GM12878 (cell line): Measurements from ENCODE around the gene CAPN10. TPM values are rescaled to one million over a fixed set of nuclear protein-coding genes. Genes with fewer than 3 reads are reported as not detected.
A peak's percentile ranks its signal among the peaks of the same experiment; 100 is the strongest.

Experiments
- CHD2 ChIP-seq: IDR thresholded peaks from 2 replicates; pipeline ENCODE4 v1.6.1; 2011; ENCODE audit warnings: low read depth, low read length, improper control_type of control experiment, borderline replicate concordance
- CHD4 ChIP-seq: fragments of 200-600 bp; sonication (generic); IDR thresholded peaks from 2 replicates; pipeline ENCODE4 v1.6.1; 2016; ENCODE audit warnings: mild to moderate bottlenecking
- FOS ChIP-seq: IDR thresholded peaks from 3 replicates; pipeline ENCODE4 v1.6.1; 2011; ENCODE audit warnings: borderline replicate concordance; ENCODE audit not compliant: insufficient read length; ENCODE audit errors: extremely low read depth
- GATAD2B ChIP-seq: fragments of 450-650 bp; conservative IDR thresholded peaks from 2 replicates; pipeline ENCODE4 v1.6.1; 2017; ENCODE audit warnings: low read depth, mild to moderate bottlenecking, moderate library complexity
- HDGF ChIP-seq: fragments of 450-650 bp; IDR thresholded peaks from 2 replicates; pipeline ENCODE4 v1.6.1; 2016; ENCODE audit warnings: antibody characterized with exemption
- IKZF1 ChIP-seq: fragments of 450-650 bp; conservative IDR thresholded peaks from 2 replicates; pipeline ENCODE4 v1.6.1; 2017; ENCODE audit warnings: antibody characterized with exemption, mild to moderate bottlenecking
- IRF3 ChIP-seq: fragments of 450-650 bp; IDR thresholded peaks from 2 replicates; pipeline ENCODE4 v1.6.1; 2014; ENCODE audit warnings: mild to moderate bottlenecking
- IRF5 ChIP-seq: fragments of 450-650 bp; IDR thresholded peaks from 2 replicates; pipeline ENCODE4 v1.6.1; 2017; ENCODE audit warnings: borderline replicate concordance
- MAX ChIP-seq: IDR thresholded peaks from 2 replicates; pipeline ENCODE4 v1.6.1; 2012; ENCODE audit warnings: low read depth, low read length, improper control_type of control experiment
- NFYB ChIP-seq: IDR thresholded peaks from 2 replicates; pipeline ENCODE4 v1.6.1; 2011; ENCODE audit warnings: low read depth, mild to moderate bottlenecking, low read length, improper control_type of control experiment, moderate library complexity; ENCODE audit not compliant: insufficient read depth
- PAX8 ChIP-seq: fragments of 450-650 bp; IDR thresholded peaks from 2 replicates; pipeline ENCODE4 v1.6.1; 2017; ENCODE audit warnings: mild to moderate bottlenecking, moderate library complexity
- POLR2AphosphoS5 ChIP-seq: IDR thresholded peaks from 2 replicates; pipeline ENCODE4 v1.6.1; 2011; ENCODE audit warnings: mild to moderate bottlenecking, low read length, inconsistent platforms
- POU2F2 ChIP-seq: IDR thresholded peaks from 3 replicates; pipeline ENCODE4 v1.6.1; 2011; ENCODE audit warnings: low read depth, mild to moderate bottlenecking, low read length, borderline replicate concordance
- SKIL ChIP-seq: fragments of 450-650 bp; IDR thresholded peaks from 2 replicates; pipeline ENCODE4 v1.6.1; 2017; ENCODE audit warnings: mild to moderate bottlenecking, low read depth, inconsistent platforms; ENCODE audit not compliant: poor library complexity, severe bottlenecking
- SREBF1 ChIP-seq: IDR thresholded peaks from 2 replicates; pipeline ENCODE4 v1.6.1; 2012; ENCODE audit warnings: mild to moderate bottlenecking, low read length
- SUPT20H ChIP-seq: IDR thresholded peaks from 2 replicates; pipeline ENCODE4 v1.6.1; 2011; ENCODE audit warnings: low read depth, mild to moderate bottlenecking, low read length, moderate library complexity, borderline replicate concordance; ENCODE audit not compliant: control insufficient read depth
- ZNF217 ChIP-seq: fragments of 450-650 bp; IDR thresholded peaks from 2 replicates; pipeline ENCODE4 v1.6.1; 2017; ENCODE audit warnings: antibody characterized with exemption, mild to moderate bottlenecking
- ZNF274 ChIP-seq: IDR thresholded peaks from one replicate; pipeline ENCODE4 v1.8.0; 2011; ENCODE audit not compliant: insufficient read length, insufficient read depth
- polyA plus RNA-seq, 11 experiments: library from polyadenylated mRNA; depleted of rRNA in 4 of 11; unstranded in 6 of 11; stranded (reverse) in 5 of 11; fragments of >200 nt; fragmentation: Nextera tagmentation in 4 of 11; fragmentation: Illumina TruSeq in 1 of 11; extraction: Ambion mirVana in 4 of 11; extraction: Trizol in 1 of 11; gene quantifications; 1 replicate in 1 of 11; 2 replicates in 10 of 11; pipeline versions ENCODE4 v1.2.1 to v1.2.3, GENCODE V29; 2011 to 2016; ENCODE audit warnings: inconsistent platforms in 2 of 11, missing spikeins in 2 of 11, low read depth in 1 of 11
- total RNA-seq, 4 experiments: library from RNA; depleted of rRNA in 3 of 4; stranded (reverse); fragments of >200 nt in 3 of 4; fragmentation: Illumina TruSeq in 1 of 4; extraction: Trizol in 1 of 4; gene quantifications; 2 replicates each; pipeline versions ENCODE4 v1.2.1 to v1.2.3, GENCODE V29; 2013 to 2021
- TF ChIP-seq, protein P1 (sequence below), 3 experiments: IDR thresholded peaks in 2 of 3; conservative IDR thresholded peaks in 1 of 3; 2 replicates each; pipeline ENCODE4 v1.5.1; 2011; ENCODE audit warnings: low read depth in 3 of 3, low read length in 3 of 3, mild to moderate bottlenecking in 3 of 3, control low read depth in 2 of 3, moderate library complexity in 2 of 3, inconsistent platforms in 1 of 3, mixed read lengths in 1 of 3; ENCODE audit not compliant: control insufficient read depth in 2 of 3, insufficient read depth in 1 of 3; ENCODE audit errors: extremely low read depth in 1 of 3
- TF ChIP-seq, protein P2 (sequence below): fragments of 450-650 bp; IDR thresholded peaks from 2 replicates; pipeline ENCODE4 v1.6.1; 2016; ENCODE audit warnings: mild to moderate bottlenecking
- TF ChIP-seq, protein P3 (sequence below): IDR thresholded peaks from 2 replicates; pipeline ENCODE4 v1.6.1; 2011; ENCODE audit warnings: low read depth, mild to moderate bottlenecking, low read length, moderate library complexity, borderline replicate concordance; ENCODE audit errors: extremely low read depth

The CAPN10 gene
- total and polyA plus RNA-seq, 10 of the 15 experiments (the other 5 are each of a cell fraction or from before 2014, with no cell fraction given), result 0.37 to 40.6 (median 17.5) TPM

DNA sequence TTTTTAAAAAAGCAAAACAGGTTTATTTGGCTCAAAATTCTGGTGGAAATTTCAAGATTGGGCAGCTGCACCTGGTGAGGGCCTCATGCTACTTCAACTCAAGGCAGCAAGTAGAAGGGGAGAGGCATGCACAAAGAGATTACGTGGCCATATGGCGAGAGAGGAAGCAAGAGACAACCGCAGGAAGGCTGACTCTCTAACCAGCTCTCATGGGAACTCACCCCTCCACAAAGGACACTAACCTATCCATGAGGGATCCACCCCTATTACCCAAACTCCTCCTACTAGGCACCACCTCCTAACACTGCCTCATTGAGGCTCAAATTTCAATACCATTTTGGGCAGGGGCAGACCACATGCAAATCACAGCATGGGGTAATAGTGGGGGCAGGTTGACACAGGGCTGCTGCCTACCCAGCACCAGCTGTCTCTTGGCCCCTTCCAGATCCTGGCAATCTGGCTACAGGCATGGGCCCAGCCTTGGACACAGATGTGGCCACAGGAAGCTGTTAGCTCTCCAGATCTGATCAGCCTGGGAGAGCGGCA, 2.0 kb upstream of the CAPN10 start (continued):
- TF ChIP-seq, protein P1, sequence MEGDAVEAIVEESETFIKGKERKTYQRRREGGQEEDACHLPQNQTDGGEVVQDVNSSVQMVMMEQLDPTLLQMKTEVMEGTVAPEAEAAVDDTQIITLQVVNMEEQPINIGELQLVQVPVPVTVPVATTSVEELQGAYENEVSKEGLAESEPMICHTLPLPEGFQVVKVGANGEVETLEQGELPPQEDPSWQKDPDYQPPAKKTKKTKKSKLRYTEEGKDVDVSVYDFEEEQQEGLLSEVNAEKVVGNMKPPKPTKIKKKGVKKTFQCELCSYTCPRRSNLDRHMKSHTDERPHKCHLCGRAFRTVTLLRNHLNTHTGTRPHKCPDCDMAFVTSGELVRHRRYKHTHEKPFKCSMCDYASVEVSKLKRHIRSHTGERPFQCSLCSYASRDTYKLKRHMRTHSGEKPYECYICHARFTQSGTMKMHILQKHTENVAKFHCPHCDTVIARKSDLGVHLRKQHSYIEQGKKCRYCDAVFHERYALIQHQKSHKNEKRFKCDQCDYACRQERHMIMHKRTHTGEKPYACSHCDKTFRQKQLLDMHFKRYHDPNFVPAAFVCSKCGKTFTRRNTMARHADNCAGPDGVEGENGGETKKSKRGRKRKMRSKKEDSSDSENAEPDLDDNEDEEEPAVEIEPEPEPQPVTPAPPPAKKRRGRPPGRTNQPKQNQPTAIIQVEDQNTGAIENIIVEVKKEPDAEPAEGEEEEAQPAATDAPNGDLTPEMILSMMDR (IDR thresholded peaks at IDR 0.05 in 2 of 3, conservative IDR thresholded peaks at IDR 0.05 in 1 of 3; ENCODE audit: control insufficient read depth in 2 of 3, extremely low read depth in 1 of 3, insufficient read depth in 1 of 3, low read depth in 3 of 3, low read length in 3 of 3), result no peak
- no peak for TF ChIP-seq ZNF217
- TF ChIP-seq, protein P2, sequence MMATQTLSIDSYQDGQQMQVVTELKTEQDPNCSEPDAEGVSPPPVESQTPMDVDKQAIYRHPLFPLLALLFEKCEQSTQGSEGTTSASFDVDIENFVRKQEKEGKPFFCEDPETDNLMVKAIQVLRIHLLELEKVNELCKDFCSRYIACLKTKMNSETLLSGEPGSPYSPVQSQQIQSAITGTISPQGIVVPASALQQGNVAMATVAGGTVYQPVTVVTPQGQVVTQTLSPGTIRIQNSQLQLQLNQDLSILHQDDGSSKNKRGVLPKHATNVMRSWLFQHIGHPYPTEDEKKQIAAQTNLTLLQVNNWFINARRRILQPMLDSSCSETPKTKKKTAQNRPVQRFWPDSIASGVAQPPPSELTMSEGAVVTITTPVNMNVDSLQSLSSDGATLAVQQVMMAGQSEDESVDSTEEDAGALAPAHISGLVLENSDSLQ, result no peak
- TF ChIP-seq POLR2AphosphoS5, result peak; percentile 86
- TF ChIP-seq IRF5, result no peak
- TF ChIP-seq, protein P3, sequence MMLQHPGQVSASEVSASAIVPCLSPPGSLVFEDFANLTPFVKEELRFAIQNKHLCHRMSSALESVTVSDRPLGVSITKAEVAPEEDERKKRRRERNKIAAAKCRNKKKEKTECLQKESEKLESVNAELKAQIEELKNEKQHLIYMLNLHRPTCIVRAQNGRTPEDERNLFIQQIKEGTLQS, result no peak
- TF ChIP-seq IKZF1, result peak; percentile 14; the same call in 1 of the 2 replicates
- TF ChIP-seq CHD2, result no peak
- peak; percentile 99 for TF ChIP-seq POU2F2
- TF ChIP-seq SKIL, result peak; percentile 81
- TF ChIP-seq PAX8, result 0 out of 2 replicates have a peak, but pooled peaks have one; percentile 25
- no peak for TF ChIP-seq GATAD2B
- peak; percentile 48; the same call in 1 of the 2 replicates for TF ChIP-seq MAX
- TF ChIP-seq IRF3, result no peak
- TF ChIP-seq FOS, result no peak
- no peak for TF ChIP-seq SUPT20H
- peak; percentile 87 for TF ChIP-seq HDGF
- TF ChIP-seq CHD4, result no peak
- TF ChIP-seq NFYB, result peak; percentile 56; the same call in 1 of the 2 replicates
- no peak for TF ChIP-seq SREBF1
- TF ChIP-seq ZNF274, result no peak
